Activated gamma-delta T cell treated with anti-CD3 and anti-CD28 coated beads, Interleukin-2, amount 50 U/mL, for 16 hours (primary cell): Measurements from ENCODE around the gene STK4.
"Not testable (repeated sequence)": the region's sequence is repeated elsewhere in the genome, so short reads cannot be mapped to it uniquely, and the experiment has no call there.

Experiments used
- DNase-seq: peaks from one replicate; pipeline ENCODE4 v3.0.0-alpha.2; 2020; ENCODE audit warnings: low read depth

The STK4 gene

DNA sequence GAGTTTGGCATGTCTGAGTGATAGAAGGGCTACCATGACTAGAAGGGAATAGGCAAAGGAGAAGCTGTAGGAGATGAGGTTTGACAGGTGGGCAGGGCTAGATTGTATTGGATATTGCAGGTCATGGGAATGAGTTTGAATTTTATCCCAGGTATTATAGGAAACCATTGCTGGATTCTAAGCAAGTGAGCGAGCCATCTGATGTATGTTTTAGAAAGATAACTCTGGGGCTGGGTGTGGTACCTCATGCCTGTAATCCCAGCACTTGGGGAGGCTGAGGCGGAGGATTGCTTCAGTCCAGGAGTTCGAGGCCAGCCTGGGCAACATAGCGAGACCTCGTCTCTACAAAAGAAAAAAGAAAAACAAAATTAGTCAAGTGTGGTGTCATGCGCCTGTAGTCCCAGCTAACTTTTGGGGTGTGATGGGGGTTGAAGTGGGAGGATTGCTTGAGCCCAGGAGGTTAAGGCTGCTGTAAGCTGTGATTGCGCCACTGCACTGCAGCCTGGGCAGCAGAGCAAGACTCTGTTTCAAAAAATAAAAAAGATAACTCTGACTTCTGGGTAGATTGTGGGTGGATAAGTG is 16.9 kb downstream of the STK4 start:
- no peak for DNase-seq

DNA sequence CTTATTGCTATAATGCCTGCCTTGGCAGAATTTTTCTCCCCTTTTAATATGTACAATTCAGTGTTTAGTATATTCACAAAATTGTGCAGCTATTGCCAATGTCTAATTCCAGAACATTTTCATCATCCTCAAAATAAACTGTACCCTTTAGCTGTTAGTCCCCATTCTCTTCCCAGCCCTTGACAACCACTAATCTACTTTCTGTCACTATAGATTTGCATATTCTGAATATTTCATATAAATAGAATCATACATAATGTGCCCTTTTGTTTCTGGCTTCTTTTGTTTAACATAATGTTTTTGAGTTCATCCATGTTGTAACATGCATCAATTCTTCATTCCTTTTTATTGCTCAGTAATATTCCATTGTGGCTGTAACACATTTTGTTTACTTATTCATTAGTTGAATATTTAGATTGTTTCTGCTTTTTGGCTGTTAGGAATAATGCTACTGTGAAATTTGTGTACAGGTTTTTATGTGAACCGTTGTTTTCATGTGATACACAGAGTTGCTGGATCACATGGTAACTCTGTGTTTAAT is 22.4 kb downstream of the STK4 start:
- DNase-seq, result no peak

DNA sequence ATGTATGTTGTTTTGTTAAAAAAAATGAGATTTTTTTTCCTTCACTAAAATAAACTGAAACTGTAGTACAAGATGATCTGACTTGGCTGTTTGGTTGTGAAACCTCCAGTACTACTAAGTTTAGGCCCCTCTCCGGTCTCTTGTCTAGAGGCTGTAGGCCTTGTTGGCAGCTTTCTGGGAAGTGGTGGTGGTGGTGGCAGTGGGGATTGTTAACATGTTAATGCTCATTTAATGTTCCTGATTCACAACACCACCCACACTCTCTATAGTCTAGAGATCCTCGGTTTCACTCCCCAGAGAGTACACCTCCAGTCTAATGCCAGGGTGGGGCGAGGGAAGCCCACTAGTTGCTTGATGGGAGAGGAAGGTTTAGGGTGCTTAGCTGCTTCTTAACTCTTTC is 24.1 kb downstream of the STK4 start:
- no peak for DNase-seq

DNA sequence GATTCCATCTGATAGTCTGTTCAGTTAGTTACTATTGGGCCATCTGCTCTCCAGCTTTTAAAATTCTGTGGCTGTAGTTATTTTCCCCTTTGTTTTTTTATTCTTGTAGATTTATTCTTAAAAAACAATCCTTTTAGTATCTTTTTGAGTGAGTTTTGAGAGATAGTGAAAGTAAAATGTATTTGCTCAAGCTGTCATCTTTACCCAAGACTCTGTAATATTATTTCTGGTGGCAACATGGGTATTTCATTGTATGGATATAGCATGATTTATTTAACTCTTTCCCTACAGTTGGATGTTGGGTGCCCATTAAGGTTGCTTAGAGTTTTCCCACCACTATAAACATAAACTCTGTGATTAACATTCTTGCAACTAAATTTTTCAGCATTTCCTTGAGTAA is 24.6 kb downstream of the STK4 start:
- no peak for DNase-seq

DNA sequence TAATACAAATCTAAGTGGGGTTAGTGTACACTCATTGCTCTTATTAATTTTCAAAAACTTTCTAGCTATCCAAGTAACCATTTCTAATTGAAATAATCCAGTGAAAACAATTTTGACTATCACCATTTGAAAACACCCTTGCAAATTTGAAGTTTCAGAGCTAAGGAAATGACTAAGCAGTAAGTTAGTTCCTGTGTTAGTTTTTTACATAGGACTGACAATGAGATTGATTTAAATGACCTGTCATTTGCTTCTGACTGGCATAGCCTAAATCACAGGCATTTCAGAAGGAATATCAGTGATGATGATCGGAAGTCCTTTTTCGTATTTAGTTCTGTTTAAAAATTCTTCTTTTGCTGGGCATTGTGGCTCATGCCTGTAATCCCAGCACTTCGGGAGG is 27.0 kb downstream of the STK4 start:
- no peak for DNase-seq

DNA sequence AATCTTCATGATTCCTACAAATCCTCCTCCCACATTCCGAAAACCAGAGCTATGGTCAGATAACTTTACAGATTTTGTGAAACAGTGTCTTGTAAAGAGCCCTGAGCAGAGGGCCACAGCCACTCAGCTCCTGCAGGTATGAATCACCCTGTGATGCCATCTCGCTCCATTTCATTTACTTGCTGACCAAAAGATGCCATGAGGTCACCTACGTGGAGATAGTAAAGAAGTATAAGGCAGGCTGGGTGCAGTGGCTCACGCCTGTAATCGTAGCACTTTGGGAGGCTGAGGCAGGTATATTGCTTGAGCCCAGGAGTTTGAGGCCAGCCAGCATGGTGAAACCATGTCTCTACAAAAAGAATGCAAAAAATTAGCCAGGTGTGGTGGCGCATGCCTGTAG is 30.9 kb downstream of the STK4 start:
- no peak for DNase-seq

DNA sequence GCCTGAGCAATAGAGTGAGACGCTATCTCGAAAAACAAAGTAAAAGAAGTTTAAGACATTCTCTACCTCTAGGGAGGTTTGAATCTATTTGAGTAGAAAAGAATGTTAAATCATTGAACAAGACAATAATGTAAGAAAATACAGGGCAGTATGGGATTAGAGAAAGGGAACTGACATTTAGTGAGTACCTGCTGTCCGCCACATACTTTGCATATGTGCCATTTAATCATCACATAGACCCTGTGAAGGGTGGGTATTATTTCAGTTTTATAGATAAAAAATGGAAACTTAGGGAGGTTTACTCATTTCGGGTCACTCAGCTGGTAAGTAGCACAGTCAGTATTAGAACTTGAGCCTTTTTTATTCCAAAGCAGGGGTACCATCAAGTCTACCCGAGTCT is 31.4 kb downstream of the STK4 start:
- no peak for DNase-seq

DNA sequence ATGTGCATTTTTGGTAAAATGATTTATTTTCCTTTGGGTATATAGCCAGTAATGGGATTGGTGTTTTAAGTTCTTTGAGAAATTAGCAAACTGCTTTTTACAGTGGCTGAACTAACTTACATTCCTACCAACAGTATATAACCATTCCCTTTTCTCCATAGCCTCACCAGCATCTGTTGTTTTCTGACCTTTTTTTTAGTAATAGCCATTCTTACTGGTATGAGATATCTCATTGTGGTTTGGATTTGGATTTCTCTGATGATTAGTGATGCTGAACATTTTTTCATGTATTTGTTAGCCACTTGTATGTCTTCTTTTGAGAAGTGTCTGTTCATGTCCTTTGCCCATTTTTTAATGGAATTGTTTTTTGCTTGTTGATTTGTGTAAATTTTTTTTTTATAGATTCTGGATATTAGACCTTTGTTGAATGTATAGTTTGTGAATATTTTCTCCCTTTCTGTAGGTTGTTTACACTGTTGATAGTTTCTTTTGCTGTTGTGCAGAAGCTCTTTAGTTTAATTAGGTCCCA is 42.3 kb downstream of the STK4 start:
- DNase-seq, result no peak

DNA sequence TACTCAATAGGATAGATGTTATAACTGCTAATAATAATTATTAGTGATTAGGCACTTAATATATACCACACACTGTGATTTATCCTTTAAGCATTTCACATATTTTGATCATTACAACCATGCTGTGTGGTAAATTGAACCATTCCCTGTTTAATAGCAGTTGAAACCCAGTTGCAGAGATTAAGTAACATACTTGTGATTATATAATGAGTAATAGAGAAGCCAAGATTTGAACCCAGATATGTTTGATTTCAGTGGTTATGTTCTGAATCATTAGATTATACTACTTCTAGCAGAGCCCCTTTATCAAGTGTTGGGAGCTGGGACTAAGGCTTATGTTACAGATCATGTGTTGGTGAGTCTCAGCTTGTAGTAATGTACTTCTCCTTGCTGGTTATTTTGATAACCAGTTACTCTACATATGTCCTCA is 44.1 kb downstream of the STK4 start:
- no peak for DNase-seq

DNA sequence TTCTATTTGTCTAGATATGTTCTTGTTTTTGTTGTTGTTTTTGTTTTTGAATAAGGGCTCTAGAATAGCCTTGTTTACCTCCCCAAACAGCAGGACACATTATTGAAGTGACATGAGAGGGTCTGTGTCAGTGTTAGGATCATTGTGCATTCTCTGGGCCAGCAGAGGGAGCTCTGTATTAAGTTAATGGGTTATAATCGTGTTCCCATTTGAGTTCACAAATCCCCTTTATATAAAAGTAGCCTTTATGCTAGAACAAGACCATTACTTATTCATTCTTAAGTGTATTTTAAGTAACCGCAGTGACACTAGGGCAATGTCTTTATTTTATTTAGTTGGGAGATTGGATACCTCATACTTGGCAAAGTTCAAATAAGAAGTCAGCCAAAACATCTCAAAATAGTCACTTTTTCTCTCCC is 44.8 kb downstream of the STK4 start:
- peak; percentile 17 for DNase-seq

DNA sequence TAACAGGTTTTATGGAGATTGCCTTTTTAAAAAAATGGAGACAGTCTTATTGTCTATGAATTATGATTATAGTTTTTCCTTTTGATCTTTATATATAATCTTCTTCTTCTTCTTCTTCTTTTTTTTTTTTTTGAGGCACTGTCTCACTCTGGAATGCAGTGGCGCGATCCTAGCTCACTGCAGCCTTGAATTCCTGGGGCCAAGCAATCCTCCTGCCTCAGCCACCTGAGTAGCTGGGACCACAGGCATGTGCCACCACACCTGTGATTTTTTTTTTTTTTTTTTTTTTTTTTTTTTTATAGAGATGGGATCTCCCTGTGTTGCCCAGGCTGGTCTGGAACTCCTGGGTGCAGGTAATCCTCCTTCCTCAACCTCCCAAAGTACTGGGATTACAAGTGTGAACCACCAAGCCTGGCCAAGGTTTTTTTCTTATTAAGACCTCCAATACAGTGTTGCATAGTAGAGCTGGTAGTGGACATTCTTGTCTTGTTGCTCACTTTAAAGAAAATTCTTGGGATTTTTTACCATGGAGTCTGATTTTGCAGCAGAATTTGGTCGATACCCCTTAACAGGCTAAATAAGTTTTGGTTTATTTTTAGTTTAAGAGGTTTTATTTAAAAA is 46.5 kb downstream of the STK4 start:
- DNase-seq, result no peak

DNA sequence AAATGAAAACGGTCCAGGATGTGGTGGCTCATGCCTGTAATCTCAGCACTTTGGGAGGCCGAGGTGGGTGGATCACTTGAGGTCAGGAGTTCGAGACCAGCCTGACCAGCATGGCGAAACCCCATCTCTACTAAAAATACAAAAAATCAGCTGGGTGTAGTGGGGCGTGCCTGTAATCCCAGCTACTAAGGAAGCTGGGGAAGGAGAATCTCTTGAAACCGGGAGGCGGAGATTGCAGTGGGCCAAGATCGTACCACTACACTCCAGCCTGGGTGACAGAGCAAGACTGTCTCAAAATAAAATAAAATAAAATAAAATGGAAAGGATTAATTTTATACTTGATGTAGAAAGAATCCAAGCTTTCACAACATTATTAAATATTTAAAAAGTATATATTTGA is 47.8 kb downstream of the STK4 start:
- not testable (repeated sequence) for DNase-seq

DNA sequence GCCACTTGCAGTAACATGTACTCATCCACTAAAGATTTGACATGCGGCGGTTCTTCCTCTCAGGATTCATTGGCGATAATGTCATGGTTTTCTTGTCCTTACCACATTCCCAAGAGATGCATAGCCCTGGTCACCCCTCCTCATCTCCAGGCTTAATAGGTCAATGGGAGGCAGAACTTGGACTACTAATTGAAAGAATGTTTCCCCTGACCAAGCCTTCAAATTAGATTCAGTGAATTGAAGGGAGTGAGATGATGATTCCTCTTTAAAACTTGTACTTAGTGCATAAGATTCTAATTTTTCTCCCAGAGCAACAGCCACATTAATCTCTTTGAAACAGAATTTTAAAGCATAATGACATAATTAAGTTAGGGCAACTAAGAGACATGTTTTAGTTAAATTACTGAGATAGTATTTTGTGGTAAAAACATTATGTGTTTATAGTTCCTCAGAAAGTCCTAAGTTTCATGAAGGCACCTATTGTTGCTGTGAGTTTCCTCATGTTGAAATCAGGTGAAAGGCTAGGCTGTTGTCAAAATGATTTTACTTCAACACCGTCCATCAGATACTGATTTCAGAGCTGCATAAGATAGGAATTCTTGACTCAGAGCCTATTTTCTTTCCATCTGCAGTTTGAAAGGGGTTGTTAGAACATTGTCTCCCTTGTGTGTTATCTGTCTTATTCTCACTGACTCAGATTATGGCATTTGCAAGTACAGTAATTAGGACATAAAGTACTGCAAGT is 48.5 kb downstream of the STK4 start:
- no peak for DNase-seq

DNA sequence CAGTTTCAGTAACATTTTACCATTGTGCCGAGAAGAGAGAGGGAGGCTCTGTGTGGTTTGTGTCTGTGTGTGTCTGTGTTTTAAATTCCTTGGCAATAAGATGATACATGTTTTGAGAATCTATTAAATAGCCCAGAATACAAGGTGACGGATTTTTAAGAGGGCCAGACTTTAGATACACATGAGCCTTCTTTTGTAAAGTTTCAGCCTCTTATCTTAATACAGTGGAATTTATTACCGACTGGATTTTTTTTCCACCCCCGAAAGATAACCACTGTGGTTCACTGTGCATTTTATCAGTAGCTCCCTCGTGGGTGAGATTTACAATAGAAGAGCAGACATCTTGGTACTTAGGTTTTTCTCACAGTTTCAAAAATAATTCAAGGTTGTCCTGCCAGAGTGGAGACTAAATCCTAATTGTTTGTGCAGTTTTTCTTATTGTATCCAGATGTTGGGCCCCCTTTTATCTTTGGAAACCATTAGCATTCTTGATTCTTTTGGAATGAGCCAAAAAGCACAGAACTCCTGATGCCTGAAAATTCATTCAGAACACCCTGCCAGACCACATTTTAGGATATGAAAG is 49.9 kb downstream of the STK4 start:
- DNase-seq, result no peak

DNA sequence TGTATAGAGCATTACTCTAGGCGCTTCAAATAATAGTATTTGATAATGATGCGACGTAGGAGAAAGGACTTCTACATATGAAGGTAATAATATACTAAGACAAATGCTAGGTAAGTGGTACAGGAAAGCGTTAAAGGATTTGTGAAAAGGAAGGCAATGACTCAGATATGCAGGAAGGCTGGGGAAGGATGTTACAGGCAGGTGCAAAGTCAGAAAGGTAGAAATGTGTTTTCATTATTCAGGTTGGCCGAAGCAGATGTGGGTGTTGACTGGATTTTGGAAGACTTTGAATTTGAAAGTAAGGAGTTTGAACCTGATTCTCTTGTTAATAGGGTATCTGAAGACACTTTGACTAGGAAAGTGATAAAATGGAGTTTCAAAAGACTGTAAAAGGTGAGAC is 51.0 kb downstream of the STK4 start:
- DNase-seq, result no peak

DNA sequence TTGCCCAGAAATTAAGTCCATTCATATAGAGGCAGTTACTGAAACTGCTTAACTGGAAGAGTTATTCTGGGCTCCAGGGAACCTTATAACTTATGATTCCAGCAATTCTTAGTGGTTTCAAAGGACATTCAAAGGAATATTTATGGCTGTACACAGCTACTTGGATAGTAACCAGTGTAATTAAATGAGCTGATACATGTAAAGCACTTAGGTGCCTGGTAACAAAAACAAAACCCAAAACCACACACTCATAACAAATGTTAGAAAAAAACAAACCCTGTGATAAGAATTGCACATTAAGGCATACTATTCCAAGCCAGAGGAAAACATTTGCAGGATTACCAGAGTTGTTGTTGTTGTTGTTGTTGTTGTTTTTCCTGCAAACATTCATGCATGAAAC is 51.5 kb downstream of the STK4 start:
- no peak for DNase-seq

DNA sequence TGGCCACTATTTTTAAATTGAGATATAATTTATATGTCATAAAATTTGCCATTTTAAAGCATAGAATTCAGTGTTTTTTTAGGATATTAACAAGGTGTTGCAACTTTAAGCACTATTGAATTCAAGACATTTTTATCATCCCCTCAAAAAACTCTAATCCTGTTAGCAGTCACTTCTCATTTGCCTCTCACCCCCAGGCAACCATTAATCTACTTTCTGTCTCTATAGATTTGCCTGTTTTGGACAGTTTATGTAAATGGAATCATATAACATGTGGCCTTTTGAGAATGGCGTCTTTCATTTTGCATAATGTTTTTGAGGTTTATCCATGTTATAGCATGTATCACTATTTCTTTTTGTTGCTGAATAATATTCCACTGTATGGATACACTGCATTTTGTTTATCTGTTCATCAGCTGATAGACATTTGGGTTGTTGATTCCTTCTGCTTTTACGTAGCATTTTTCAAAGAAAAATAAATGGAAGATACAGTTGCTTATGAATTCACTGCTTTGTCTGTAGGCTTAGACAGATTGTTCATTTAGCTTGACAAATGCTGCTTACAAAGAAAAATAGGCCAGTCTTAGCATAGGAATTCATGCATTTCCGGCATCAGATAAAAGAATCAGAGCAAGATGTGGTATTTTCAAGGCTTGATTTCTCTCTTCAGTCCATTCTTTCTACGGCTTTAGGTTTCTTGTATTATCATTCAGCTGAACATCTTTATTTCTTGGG is 52.9 kb downstream of the STK4 start:
- no peak for DNase-seq

DNA sequence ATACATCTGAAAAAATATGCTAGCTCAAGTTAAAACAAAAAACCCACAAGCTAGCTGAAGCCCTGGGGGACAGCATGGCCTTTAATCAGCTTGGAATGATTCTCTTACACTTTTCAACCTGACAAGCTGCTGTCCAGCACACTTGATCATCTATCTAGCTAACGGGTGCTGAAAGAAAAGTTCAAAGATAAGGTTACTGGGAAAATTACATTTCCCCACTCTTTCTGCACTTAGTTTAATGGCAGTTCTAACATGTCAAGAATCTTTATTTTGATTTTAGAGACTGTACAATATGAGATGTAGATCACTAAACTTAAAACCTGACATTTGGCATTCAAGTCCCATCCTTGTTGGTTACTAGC is 53.4 kb downstream of the STK4 start:
- DNase-seq, result no peak

DNA sequence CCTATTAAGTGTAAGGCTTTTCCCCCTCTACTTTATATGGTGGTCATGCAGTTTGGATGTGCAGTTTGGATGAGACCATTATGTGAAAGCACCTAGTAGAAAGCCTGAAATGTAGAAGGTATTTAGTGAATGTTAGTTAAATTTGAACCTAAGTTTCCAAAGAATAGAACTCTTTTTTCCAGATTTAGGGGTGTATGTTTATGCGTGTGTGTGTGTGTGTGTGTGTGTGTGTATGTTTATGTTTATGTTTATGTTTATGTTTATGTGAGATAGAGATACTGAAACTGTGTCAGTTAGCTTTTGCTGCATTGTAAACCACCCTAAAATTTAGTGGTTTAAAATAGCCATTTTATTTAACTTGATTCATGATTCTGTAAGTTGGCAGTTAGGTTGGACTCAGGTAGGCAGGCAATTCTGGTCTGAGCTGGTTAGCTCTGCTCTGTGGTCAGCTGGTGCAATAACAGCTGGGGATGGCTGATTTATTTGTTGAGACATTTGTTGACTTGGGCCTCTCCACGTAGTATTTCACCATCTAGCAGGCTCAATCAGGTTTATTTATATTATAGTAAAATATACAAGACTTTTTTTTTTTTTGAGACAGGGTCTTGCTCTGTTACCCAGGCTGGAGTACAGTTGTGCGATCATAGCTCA is 54.0 kb downstream of the STK4 start:
- DNase-seq, result no peak

DNA sequence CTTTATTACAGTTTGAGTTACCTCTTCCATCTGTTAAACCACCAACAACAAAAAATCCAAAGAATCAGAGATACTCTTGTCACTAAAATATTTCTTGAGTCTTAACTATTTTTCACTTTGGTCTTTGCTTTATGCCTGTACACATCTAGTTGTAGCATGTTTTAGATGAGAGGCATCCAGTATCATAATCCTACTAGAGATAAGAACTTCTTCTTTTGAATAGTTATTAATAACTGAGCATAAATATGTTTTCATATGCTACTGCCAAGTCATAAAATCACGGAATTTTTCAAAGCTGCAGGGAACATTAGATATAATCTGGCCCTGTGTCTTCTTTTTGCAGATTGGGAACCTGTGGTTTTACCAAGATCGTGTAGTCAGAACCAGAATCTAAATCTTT is 55.3 kb downstream of the STK4 start:
- DNase-seq, result no peak

DNA sequence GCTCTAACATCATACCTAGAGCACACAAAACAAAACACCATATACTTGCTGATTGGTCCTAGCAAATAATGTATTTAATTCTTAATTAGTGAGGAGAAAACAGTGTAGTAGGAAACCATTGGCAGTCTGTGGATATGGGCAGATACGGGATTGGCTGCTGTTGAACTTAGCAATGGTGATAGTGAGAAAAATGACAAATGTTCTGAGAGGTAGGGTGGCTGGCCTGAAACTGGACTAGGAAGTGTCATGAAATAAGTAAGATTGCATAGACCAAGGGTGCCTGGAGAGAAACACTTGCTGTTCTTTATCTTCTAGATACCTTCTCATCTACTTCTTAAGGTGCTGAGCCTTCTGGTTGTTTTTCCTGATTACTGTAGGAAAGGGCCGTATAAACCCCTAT is 56.8 kb downstream of the STK4 start:
- not testable (repeated sequence) for DNase-seq
